DMS 273 (cell line): ENCODE results near the gene SLC35B1.

Experiments
- DNase-seq: peaks from one replicate; lab custom pipeline; 2025; ENCODE audit not compliant: unreplicated experiment; lab: John Stamatoyannopoulos, UW

SLC35B1 gene

GRCh38 chr17:49700960-49701359 lies 6.8 kb downstream of the SLC35B1 start:
- DNase-seq, result no peak

- DNase-seq, result peak; percentile 97
Measured at GRCh38 chr17:49699966-49700575, 7.7 kb downstream of the SLC35B1 start.

- no peak for DNase-seq
Measured at GRCh38 chr17:49698005-49698404, 9.8 kb downstream of the SLC35B1 start.

GRCh38 chr17:49696233-49696761 lies 11.5 kb downstream of the SLC35B1 start:
- DNase-seq, result no peak

GRCh38 chr17:49695698-49696232 lies 12.0 kb downstream of the SLC35B1 start:
- no peak for DNase-seq

- peak; percentile 70 for DNase-seq
Measured at GRCh38 chr17:49694847-49695697, 12.7 kb downstream of the SLC35B1 start.

- no peak for DNase-seq
Measured at GRCh38 chr17:49692751-49693150, 15.0 kb downstream of the SLC35B1 start.

GRCh38 chr17:49691677-49692191 lies 16.0 kb downstream of the SLC35B1 start:
- no peak for DNase-seq

GRCh38 chr17:49691086-49691676 lies 16.6 kb downstream of the SLC35B1 start:
- DNase-seq, result no peak

- DNase-seq, result peak; percentile 47
Measured at GRCh38 chr17:49690256-49690655, 17.5 kb downstream of the SLC35B1 start.

GRCh38 chr17:49688848-49689247 lies 18.9 kb downstream of the SLC35B1 start:
- DNase-seq, result no peak

GRCh38 chr17:49687878-49688491 lies 19.8 kb downstream of the SLC35B1 start:
- no peak for DNase-seq

GRCh38 chr17:49681106-49681979 lies 26.4 kb downstream of the SLC35B1 start:
- DNase-seq, result peak; percentile 40

GRCh38 chr17:49680314-49680713 lies 27.4 kb downstream of the SLC35B1 start:
- peak; percentile 38 for DNase-seq

- DNase-seq, result peak; percentile 99
Measured at GRCh38 chr17:49677933-49678847, 29.6 kb downstream of the SLC35B1 start, which contains the start of gene SPOP. SPOP (minus strand) TSS chr17:49678097; CDS start chr17:49622810, 55,287 bp downstream.

- DNase-seq, result peak; percentile 98
Measured at GRCh38 chr17:49677134-49677932, 30.4 kb downstream of the SLC35B1 start.

- DNase-seq, result peak; percentile 35
Measured at GRCh38 chr17:49676276-49676868, 31.4 kb downstream of the SLC35B1 start.
